VCaP (cell line): ENCODE data around the gene P3H2.
"Not testable (repeated sequence)": the region's sequence is repeated elsewhere in the genome, so short reads cannot be mapped to it uniquely, and the experiment has no call there.

Source experiments
- H3K27ac ChIP-seq: fragments of 450-650 bp; 2 replicates; pipeline ENCODE4 v1.5.1; 2017
- CTCF ChIP-seq: fragments of 450-650 bp; conservative IDR thresholded peaks from 2 replicates; pipeline ENCODE4 v1.5.1; 2017; ENCODE audit warnings: mild to moderate bottlenecking, moderate library complexity

P3H2 gene

DNA sequence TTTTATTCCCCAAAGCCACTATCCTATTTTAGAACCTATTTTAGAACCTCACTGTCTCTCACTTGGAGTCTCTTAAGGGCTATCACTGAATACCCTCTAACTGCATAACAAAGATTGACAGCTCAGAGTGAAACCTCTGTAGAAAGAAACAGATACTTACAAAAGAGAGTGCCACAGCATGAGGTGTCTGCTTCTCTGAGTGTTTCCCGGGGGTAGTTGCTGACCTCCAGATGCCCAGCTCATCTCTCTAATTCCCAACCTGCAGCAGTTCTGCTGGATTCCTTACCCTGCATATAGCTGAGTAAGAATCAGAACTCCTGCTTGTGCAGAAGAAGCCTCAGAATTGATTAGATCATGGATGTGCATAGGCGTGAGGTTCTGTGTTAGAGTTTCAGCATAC, 34.5 kb downstream of the P3H2 start:
- no peak for TF ChIP-seq CTCF

DNA sequence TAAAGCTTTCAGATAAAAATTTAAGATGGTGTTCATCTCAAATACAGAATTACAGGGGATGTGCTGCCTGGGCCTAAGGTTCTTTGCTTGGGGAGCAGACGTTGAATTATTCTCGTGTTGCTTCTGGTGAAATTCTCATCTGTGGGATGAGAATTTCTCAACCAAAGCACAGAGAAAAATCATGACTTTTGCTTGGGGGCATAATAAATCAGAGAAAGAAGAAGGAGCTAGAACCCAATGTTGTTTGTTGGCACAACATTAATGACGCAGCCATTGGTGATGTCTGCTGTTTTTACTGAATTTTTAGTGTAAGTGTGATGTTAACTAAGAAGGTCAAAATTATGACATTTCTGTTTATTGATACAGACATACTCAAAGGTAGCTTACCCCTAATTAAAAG, 35.7 kb downstream of the P3H2 start:
- no peak overlapping the region for H3K27ac ChIP-seq
- no peak for TF ChIP-seq CTCF

More for the DNA sequence above, 34.5 kb downstream of the P3H2 start:
- H3K27ac ChIP-seq: no peak overlapping the region

GRCh38 chr3:190083635-190084034, 37.1 kb downstream of the P3H2 start:
- TF ChIP-seq CTCF: no peak
- no peak overlapping the region for H3K27ac ChIP-seq

- no peak for TF ChIP-seq CTCF
- H3K27ac ChIP-seq: no peak overlapping the region
Observed at GRCh38 chr3:190081389-190081788, 39.3 kb downstream of the P3H2 start.

GRCh38 chr3:190079173-190079572, 41.5 kb downstream of the P3H2 start:
- not testable (repeated sequence) for H3K27ac ChIP-seq

GRCh38 chr3:190077395-190078045, 43.2 kb downstream of the P3H2 start:
- TF ChIP-seq CTCF: no peak
- H3K27ac ChIP-seq: no peak overlapping the region

DNA sequence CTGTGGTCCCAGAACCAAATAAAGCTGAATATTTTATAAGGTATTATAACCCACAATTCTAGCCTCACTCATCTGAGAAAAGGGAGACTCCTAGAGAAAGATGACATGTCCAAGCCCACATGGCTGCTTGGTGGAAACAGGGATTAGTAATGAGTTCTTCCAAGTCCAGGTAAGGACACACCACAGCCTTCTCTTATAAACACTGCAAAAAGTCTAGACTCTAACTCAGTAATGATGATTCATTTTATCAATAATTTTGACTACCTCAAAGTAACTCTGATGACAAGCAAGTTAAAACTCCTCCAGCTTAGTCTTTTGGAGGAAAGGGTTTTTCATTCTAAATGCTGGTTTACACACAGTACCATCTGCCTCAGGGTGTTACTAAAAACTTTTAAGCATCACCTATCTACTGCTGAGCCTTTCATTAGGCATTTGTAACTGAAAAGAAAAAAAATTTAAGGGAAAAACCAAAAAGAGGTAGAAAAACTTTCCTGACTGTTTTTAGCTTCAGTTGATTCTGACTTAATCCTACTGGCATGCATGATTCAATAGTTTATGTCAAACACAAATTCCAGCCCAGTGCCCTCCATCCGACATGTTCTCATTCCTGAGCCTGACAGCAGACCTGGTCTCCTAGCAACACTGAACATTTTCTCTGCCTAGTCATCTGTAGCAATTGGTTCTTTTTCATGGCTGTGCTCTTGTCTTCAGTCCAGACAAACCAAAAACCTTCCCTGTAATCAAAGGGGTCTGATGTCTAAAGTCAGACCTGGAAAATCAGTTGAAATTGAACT, 43.9 kb downstream of the P3H2 start:
- TF ChIP-seq CTCF: no peak
- no peak overlapping the region for H3K27ac ChIP-seq

- TF ChIP-seq CTCF: no peak
- no peak overlapping the region for H3K27ac ChIP-seq
Observed at GRCh38 chr3:190076136-190076535, 44.6 kb downstream of the P3H2 start.
